GM10847 (cell line): ENCODE measurements around the gene LLGL1.

Source experiments
- POLR2A ChIP-seq: IDR thresholded peaks from 2 replicates; pipeline ENCODE4 v1.6.1; 2011; ENCODE audit not compliant: insufficient read length; ENCODE audit errors: extremely low read depth

Gene LLGL1

DNA sequence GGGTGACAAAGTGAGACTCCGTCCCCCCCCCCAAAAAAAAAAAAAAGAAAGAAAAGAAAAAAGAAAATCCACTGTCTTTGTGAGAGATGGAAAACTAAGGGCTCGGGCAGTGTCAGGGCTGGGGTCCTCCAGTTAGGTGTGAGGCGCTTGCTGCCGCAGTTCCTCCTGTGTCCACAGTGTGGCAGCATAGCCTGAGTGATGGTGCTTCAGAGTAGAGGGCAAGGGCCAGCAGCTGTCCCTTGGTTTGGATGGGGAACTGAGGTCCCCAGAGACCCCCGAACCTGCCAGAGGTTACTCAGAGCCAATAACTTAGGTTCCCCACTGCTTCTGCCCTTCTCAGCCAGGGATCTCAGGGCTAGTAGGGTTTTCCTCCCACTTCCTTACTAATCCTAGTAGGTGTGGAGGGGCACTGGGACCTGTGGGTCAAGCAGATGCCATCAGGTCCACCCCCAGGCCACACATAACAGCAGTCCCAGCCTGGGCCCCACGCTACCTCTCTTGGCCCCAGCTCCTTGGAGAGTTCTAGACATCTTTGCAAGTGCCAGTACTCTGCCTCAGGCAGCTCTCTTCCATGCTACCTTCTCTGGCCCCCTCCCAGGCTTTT lies 7.9 kb upstream of the LLGL1 start:
- TF ChIP-seq POLR2A = no peak

GRCh38 chr17:18218756-18219415 lies 6.5 kb upstream of the LLGL1 start:
- TF ChIP-seq POLR2A = no peak

DNA sequence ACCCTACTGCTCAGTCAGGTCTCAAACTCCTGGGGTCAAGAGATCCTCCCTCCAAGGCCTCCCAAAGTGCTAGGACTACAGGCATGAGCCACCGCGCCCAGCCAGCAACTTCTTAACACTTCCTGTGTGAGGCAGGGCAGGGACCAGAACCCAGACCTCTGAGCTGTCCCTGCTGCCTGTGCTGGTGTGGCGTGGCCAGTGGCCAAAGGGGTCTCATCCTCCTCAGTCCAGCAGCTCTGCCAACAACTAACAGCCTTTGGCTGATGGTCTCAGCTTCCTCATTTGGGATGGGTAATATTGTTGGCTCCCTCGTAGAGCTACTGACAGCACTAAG lies 1.4 kb upstream of the LLGL1 start:
- no peak for TF ChIP-seq POLR2A

DNA sequence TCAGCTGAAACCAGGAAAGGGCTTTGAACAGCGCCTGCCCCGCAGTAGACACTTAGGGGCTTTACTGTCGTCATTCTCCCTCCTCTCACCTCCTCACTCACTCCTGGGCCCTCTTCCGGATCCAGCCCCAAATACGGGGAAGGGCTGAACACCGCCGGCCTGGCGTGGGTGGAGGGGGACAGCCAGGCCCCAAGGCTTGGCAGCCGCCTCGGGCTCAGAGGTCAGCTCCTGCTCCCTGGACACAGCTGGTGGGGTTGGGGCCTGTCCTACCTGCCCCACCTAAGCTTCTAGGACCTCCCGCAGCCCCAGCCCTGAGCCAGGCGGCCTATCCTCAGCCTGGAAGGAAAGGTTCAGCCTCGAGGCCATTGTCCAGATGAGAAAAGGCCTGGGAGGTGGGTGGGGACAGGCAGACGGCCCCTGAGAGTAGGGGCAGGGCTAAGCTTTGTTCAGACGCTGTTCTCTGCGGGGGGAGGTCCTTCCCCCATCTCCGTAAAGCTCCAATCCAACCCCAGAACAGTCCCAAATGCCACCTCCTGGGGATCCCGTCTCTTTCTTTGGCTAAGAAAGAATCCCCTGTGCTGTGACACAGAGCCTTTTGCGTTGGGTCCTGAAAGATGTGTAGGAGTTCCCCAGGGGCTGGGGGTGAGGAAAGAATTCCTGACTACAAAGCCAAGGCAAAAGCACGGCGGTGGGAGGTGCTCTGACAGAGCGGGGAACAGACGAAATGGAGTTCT lies 881 bp upstream of the LLGL1 start:
- TF ChIP-seq POLR2A = no peak

- no peak for TF ChIP-seq POLR2A
Measured at GRCh38 chr17:18225642-18226283, 328 bp downstream of the LLGL1 start.

DNA sequence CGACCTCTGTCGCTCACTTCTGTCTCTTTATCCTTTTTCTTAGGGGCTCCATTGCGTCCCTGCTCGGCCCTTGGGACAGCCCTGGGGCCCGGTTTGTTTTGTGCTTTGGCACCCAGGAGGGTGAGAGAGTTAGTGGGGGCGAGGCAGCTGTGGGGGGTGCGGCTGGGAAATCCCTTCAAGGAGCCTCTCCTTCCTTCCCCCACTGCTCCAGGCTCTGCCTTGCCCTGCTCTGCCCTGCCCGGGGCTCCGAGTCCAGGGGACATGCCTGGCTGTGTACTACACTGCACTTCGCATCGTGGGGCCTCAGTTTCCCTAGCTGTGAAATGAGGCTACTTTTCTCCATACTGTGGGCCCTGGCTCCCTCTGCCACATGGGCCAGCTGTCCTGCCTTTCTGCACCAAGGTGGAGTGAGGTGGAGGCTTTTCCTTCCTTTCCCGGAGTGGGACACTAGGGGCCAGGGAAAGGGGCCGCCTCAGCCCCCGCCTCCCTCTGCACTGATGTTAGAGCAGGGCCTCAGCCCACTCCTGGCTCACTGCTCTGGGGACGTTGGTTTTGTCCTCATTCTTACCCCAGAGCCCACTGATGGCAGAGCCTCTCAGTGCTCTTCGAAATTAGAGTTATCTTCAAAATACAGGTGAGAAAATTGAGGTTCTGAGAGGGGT lies 980 bp downstream of the LLGL1 start:
- no peak for TF ChIP-seq POLR2A

GRCh38 chr17:18227635-18228034 lies 2.2 kb downstream of the LLGL1 start:
- no peak for TF ChIP-seq POLR2A

- TF ChIP-seq POLR2A = no peak
Measured at GRCh38 chr17:18228176-18228682, 2.8 kb downstream of the LLGL1 start.

- TF ChIP-seq POLR2A = no peak
Measured at GRCh38 chr17:18229254-18229653, 3.8 kb downstream of the LLGL1 start.

DNA sequence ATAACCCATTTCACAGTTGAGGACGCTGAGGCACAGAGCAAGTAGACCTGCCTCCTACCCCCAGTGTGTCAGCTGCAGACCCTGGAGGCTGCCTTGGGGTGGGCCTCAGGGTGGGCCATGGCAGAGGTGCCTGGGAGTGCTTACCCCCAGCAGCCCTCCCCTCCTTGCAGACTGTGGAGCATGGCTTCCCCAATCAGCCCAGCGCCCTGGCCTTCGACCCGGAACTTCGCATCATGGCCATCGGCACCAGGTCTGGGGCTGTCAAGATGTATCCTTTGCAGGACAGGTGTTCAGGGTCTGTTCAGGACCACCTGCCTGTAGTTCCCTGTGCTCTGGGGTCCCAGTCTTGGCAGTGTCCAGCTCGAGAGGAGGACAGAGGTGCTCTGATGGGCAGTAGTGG lies 4.3 kb downstream of the LLGL1 start:
- no peak for TF ChIP-seq POLR2A

GRCh38 chr17:18230288-18231141 lies 5.1 kb downstream of the LLGL1 start:
- TF ChIP-seq POLR2A = no peak

- no peak for TF ChIP-seq POLR2A
Measured at GRCh38 chr17:18231164-18231563, 5.7 kb downstream of the LLGL1 start.

DNA sequence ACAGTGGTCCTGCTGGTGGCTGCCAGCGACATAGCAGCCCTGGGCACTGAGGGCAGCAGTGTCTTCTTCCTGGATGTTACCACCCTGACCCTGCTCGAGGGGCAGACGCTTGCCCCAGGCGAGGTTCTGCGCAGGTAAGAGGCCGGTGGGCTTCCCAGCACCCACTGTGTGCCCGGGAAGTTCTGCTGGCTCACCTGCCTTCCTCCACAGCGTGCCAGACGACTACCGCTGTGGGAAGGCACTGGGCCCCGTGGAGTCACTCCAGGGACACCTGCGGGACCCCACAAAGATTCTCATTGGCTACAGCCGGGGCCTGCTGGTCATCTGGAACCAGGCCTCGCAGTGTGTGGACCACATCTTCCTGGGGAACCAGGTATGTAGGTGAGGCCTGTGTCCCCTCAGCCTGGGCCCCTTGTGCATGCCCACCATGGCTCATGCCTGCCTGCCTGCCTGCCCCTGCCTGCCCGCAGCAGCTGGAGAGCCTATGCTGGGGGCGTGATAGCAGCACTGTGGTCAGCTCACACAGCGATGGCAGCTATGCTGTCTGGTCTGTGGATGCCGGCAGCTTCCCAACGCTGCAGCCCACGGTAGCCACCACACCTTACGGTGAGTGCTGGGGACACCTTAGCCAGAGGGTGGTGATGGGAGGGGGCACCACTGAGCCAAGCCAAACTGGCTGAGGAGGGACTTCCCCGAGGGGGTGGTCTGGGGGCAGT lies 8.5 kb downstream of the LLGL1 start:
- TF ChIP-seq POLR2A = no peak

DNA sequence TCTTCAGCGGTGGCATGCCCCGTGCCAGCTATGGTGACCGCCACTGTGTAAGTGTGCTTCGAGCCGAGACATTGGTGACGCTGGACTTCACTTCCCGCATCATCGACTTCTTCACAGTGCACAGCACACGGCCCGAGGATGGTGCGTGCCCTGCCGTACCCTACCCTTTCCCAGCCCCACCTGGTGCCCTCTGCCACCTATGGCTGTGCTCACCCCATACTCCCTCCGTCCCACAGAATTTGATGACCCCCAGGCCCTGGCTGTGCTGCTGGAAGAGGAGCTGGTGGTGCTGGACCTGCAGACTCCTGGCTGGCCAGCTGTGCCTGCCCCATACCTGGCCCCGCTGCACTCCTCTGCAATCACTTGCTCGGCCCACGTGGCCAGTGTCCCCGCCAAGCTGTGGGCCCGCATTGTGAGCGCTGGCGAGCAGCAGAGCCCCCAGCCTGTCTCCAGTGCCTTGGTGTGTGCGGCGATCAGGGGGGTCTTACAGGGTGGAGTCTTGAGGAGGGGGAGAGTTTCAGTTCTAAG lies 9.5 kb downstream of the LLGL1 start:
- no peak for TF ChIP-seq POLR2A

DNA sequence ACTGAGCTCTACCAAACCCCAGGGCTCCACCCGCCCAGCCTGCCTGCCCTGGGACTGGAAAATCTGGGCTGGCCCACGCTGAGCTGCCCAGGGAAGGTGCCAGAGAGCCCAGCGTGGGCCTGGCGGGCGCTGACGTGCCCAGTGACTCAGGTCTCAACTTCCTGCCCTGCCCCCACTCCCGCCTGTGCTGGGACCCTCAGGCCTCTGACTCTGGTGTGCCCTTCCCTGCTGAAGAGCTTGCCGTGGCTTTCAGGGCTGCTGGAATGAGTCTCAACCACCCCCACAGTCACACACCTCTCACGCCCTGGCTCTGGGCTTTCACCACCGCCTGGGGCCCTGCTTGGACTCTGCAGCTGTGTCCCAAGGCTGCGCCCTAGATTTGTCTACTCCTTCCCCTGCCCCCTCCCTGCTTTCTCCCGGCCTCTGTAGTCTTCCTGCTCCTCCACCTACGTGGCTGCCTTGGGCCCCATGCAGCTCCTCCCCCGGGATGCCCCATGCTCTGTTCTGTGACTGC lies 10.4 kb downstream of the LLGL1 start:
- TF ChIP-seq POLR2A = no peak
